Fibroblast of pulmonary artery (primary cell): ENCODE results near the gene CPEB4.

ENCODE experiments used
- DNase-seq: peaks from one replicate; pipeline ENCODE4 v3.0.0-alpha.2; 2010; ENCODE audit warnings: low read depth
- H3K4me3 ChIP-seq: replicated peaks from 2 replicates; pipeline ENCODE4 v1.5.1; 2011; ENCODE audit warnings: low read depth, mild to moderate bottlenecking, control low read depth, low read length, moderate library complexity
- TF ChIP-seq, protein P1 (sequence below): IDR thresholded peaks from 2 replicates; pipeline ENCODE4 v1.5.1; 2011; ENCODE audit warnings: mild to moderate bottlenecking, control low read depth, low read length, inconsistent platforms; ENCODE audit errors: missing control alignments

CPEB4 gene

DNA sequence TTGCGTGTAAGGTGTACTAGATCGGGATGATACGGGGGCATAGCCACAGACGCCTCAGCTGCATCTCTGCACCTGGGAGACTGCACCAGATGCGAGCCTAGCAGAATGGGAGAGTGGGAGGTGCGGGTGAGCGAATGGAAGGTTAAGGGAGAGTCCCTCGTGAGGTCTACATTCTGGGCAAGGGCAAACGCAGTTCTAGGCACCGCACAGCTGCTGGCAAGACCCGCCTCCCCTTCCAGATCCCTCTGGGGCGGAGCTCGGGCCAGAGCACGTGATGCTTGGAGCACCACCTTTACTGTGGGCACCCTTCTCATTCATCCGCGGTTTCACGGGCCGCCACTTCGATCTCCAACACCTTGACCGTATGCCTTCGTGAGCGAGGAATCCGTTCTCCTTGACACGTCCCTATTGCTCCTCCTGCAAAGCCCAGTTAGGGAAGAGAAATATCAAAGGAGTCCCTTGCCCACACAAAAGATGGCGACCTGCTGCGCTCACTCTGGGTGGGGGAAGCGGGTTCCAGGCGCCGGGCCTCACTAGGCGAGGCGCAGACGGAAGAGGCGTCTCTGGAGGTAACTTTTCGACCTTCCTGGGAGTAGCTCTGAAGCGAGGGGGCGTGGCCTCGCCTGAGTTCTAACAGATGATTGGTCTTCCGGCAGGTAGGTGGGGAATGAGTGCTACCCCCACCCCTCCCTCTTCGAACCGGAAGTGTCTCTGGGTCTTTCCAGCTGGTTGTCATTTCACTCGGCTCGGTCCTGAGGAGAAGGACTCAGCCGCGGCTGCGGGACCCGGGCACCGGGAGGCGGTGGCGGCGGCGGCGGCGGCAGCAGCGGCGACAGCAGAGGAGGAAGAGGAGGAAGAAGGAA is at the start of gene CPEB4:
TSS of gene CPEB4 (plus strand) at position 740 of the 863 bp plus-strand sequence. CDS start 1,385 bp downstream, outside the sequence.
- H3K4me3 ChIP-seq = peak within 1 kb of the TSS; percentile 89
- TF ChIP-seq, protein P1, sequence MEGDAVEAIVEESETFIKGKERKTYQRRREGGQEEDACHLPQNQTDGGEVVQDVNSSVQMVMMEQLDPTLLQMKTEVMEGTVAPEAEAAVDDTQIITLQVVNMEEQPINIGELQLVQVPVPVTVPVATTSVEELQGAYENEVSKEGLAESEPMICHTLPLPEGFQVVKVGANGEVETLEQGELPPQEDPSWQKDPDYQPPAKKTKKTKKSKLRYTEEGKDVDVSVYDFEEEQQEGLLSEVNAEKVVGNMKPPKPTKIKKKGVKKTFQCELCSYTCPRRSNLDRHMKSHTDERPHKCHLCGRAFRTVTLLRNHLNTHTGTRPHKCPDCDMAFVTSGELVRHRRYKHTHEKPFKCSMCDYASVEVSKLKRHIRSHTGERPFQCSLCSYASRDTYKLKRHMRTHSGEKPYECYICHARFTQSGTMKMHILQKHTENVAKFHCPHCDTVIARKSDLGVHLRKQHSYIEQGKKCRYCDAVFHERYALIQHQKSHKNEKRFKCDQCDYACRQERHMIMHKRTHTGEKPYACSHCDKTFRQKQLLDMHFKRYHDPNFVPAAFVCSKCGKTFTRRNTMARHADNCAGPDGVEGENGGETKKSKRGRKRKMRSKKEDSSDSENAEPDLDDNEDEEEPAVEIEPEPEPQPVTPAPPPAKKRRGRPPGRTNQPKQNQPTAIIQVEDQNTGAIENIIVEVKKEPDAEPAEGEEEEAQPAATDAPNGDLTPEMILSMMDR = no peak
- DNase-seq = peak; percentile 100

DNA sequence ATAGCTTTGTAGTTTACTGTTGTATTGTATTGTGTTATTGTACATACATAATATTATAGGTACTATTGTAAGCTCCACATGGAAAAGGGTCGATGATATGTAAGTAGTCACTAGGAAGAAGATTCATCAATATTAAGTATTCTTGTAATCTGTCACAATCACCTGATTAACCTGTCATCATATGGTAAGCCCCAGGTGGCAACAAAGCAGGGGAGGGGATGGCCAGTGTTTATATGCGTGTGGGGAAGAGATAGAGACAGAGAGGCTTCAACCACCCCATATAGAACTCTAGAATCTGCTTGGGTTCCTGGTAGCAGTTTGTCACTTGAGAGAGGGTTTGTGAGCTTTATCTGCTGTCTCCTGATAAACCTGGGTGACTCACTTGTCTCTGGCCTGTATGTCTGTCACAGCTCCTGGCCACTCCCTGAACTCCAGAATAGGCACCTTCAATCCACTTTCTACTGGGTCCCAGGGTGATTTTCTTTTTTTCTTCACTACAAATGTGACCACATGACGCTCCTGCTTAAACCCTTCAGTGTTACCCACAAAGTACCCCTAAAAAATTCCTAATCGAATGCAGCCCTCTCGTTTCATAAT is 48.9 kb upstream of the CPEB4 start:
- TF ChIP-seq, protein P1 = no peak
- no peak for DNase-seq
- no peak overlapping the region for H3K4me3 ChIP-seq

GRCh38 chr5:173840111-173840983 is 47.8 kb upstream of the CPEB4 start:
- H3K4me3 ChIP-seq = no peak overlapping the region
- no peak for DNase-seq
- TF ChIP-seq, protein P1 = no peak

GRCh38 chr5:173841710-173842109 is 46.4 kb upstream of the CPEB4 start:
- TF ChIP-seq, protein P1 = no peak
- H3K4me3 ChIP-seq = no peak overlapping the region
- DNase-seq = no peak

- H3K4me3 ChIP-seq = no peak overlapping the region
- DNase-seq = no peak
- TF ChIP-seq, protein P1 = no peak
Measured at GRCh38 chr5:173843794-173844193, 44.4 kb upstream of the CPEB4 start.

DNA sequence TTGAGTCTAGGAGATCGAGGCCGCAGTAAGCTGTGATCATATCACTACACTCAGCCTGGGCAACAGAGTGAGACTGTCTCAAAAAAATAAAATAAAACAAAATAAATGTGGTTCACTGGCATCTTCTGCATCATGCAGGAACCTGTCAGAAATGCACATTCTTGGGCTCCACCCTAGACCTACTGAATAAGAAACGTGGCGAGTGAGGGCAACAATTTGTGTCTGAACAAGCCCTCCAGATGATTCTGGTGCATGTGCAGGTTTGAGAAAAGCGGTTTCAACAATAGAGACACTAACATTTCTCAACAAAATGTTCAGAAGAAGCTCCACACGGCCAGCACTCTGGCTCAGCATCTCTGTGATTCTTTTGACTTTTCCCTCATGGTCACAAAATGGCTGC is 42.8 kb upstream of the CPEB4 start:
- TF ChIP-seq, protein P1 = no peak
- H3K4me3 ChIP-seq = no peak overlapping the region
- DNase-seq = no peak
